Kidney tubule cell (primary cell): ENCODE measurements around the gene ERO1A.
"Not testable (repeated sequence)": the region's sequence is repeated elsewhere in the genome, so short reads cannot be mapped to it uniquely, and the experiment has no call there.

Source experiments
- DNase-seq: peaks from one replicate; pipeline ENCODE4 v3.0.0-alpha.2; 2018; ENCODE audit warnings: low spot score

Gene ERO1A, protein sequence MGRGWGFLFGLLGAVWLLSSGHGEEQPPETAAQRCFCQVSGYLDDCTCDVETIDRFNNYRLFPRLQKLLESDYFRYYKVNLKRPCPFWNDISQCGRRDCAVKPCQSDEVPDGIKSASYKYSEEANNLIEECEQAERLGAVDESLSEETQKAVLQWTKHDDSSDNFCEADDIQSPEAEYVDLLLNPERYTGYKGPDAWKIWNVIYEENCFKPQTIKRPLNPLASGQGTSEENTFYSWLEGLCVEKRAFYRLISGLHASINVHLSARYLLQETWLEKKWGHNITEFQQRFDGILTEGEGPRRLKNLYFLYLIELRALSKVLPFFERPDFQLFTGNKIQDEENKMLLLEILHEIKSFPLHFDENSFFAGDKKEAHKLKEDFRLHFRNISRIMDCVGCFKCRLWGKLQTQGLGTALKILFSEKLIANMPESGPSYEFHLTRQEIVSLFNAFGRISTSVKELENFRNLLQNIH

DNA sequence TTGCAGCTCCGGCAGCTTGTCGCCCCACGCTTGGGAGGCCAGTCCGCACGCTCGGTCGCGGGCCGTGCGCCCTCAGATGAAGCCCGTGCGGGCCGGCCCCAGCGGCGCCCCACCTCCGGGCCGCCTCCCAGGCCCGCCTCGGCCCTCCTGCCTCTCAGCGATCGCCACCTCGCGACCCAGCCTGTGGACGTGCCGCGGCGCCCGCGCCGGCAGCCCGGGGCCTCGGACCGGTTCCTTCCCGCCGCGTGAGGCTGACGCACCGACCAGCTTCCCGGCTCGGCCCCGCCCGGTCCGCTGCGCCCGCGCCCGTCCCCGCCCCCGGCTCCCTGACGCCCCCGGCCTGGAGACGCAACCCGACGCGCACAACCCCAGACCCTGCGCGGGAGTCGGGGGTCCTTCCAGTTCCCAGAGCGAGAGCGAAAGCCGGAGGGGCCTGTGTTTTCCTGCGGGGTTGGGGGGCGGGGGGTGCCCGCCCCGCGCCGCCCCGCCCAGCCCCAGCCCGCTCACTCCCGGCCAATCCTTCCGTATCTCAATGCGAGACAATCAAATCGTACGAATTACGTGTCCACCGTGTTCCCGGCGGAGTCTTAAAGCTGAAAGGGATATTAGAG lies at the start of gene ERO1A:
Gene ERO1A, minus strand, starts transcription at position 78 of the 611 bp plus-strand sequence. Its CDS starts 77 bp downstream, at position 1.
- peak; percentile 90 for DNase-seq

DNA sequence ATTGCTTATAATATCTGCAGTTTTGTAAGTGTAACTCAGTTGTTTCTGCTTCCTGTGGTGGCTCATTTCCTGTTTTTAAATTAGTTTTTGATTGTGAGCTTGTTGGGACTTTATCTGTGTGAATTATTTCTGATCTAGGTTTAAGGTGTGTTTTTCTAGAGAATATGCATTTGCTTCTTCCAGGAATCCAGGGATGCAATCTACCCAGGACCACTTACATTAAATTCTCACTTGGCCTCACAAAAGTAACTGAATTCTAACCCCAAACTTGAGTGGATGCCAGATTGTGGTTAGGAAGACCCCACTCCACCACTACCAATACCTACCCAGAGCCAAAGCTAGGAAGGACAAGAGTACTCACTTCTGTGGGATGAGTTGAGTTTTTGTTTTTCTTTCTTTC lies 46.5 kb upstream of the ERO1A start:
- no peak for DNase-seq

DNA sequence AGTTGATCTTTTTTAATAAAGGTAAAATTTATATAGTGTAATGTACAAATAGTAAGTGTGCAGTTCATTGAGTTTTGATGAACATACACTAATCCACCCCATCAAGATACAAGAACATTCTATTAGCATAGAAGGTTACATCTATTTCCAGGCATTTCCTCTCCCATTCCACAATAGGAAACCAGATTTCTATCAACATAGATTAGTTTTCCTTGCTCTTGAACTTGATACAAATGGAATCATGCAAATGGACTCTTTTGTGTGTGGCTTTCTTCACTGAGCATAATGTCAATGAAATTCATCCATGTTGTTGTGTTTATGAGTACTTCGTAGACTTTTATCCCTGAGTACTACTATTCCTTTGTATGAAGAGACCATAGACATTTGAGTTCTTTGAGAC lies 45.4 kb upstream of the ERO1A start:
- DNase-seq: no peak

DNA sequence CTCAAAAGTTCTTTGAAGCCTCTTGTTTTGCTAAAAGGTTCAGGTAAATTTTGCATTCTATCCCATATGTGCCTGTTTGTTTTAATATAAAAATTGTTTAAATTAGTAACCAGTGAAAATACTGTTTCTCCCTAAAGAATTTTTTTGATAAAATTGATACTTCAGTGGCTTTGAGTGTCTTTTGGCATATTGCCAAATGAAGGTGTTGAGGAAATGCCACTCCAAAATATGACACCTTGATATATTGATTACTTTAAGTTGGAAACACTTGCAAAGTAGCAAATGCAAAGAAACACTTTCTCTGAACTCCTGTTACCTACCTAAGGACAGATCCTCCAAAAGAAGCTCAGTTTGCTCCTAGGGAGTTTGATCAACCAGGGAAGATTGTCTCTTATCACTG lies 43.1 kb upstream of the ERO1A start:
- no peak for DNase-seq

DNA sequence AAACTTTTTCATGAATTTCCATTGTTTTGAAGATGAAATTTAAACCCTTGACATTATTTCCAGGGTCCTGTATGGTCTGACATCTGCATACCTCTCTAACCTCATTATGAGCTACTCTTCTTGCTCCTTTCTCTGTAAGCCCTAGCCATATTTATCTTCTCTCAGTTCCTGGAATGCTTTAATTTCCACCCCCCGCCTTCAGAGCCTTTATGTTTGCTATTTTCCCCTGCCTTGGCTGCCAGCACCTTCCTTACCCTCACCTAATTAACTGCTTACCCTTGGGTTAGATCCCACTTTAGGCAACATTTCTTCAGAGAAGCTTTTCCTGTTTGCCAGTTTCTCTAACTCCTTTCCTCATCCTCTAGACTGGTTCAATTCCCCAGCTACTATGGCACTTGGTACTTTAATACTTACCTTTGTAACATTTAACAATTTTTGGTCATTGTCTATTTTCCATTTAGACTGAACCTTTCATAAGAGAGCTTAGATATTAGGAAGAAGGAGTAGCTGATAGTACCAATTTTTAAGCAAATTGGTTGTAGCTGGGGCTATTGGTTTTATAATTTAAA lies 40.6 kb upstream of the ERO1A start:
- no peak for DNase-seq

DNA sequence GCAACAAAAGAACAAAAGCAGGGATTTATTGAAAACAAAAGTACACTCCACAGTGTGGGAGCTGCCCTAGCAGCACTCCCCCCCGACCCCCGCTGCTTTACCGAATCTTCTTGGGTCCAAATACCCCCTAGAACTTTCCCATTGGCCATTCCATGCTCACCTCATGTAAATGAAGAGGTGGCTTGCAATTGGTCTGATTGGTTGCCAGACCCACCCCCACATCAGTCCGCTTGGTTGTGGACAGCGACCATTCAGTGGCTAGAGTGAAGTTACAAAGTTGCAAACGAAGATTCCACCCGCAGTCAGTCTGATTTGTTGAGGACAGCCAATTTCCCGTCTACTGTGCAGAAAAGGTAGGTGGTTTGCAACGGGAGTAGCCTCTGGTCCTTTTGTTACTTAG lies 38.5 kb upstream of the ERO1A start:
- no peak for DNase-seq

DNA sequence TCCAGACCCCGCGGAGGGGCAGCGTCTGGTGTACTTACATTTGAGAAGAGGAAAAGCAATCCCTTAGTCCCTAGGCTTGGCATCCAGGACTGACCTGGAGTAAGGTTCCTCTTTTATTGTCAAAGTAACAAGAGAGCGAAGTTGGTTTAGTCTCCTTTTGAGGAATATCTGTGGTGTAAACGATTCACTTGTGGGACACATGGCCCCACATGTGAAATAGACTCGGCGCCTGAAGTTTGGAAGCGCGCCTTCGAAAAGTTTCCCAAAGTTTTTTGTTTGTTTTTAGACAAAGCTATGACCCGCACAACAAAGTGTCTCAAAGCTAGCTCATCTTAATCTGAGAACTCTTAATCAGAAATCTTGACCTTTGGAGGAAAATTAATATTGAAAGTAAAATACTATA lies 35.4 kb upstream of the ERO1A start:
- no peak for DNase-seq

DNA sequence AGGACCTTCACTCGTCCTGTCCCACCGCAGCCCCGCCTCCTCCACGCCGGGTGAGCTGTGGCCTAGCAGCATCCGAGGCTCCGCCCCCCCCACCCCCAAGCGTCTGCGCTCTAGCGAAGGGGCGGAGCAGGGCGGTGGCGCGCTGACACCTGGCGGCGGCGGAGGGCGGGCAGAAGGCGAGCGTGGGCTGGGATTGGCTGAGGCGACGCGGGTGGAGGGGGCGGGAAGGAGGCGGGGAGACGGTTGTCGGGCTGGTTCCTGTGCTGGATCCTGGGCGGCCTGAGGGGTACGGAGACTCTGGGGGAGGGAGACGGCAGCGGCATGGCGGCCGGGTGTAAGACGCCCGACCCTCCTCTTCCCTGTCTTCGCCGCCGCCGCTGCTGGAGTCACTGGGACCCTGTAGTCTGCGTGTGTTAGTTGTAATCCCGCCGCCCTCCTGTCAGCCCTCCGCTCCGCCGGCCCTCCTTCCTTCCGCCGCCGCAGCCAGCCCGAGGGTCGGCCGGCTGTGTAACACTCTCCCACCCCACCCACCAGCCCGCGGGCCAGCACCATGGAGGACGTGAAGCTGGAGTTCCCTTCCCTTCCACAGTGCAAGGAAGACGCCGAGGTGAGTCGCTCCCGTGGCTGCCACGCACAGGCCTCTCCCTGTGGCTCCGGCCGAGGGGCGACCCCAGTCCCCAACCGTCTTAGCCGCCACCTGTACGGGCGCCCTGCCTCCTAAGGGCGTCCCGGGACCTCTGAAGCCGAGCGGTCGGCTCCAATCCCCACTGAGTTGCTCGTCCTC lies 34.8 kb upstream of the ERO1A start, which contains the start of gene STYX:
Gene STYX, plus strand, starts transcription at position 242 of the 784 bp plus-strand sequence. Its CDS starts 309 bp downstream, at position 551.
- DNase-seq: peak; percentile 98

DNA sequence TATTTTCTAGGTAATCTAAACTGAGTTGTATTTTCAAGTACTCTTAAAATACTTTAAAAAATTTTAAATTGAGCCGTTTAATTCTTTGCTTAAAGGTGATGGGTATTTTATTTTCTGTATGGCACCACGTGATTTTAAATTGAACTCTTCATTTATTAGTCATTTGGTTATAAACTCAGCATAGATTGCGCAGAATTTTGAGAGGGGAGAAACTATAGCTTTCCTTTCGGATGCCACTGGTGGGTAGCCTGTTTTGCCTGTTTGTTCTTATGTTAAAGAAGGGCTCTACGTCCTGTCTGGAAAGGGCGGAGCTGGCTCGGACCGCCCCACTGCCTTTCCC lies 34.2 kb upstream of the ERO1A start:
- DNase-seq: no peak

DNA sequence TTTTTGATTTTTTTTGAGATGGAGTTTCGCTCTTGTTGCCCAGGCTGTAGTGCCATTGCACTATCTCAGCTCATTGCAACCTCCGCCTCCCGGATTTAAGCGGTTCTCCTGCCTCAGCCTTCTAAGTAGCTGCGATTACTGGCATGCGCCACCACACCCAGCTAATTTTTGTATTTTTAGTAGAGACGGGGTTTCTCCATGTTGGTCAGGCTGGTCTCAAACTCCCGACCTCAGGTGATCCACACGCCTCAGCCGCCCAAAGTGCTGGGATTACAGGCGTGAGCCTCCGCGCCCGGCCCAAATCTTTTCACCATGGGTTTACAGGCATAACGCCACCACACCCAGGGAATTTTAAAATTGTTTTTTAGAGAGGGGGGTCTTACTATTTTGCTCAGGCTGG lies 33.7 kb upstream of the ERO1A start:
- not testable (repeated sequence) for DNase-seq

DNA sequence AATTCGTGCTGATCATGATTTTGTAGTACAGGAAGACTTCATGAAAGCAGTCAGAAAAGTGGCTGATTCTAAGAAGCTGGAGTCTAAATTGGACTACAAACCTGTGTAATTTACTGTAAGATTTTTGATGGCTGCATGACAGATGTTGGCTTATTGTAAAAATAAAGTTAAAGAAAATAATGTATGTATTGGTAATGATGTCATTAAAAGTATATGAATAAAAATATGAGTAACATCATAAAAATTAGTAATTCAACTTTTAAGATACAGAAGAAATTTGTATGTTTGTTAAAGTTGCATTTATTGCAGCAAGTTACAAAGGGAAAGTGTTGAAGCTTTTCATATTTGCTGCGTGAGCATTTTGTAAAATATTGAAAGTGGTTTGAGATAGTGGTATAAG lies 32.2 kb upstream of the ERO1A start:
- not testable (repeated sequence) for DNase-seq

DNA sequence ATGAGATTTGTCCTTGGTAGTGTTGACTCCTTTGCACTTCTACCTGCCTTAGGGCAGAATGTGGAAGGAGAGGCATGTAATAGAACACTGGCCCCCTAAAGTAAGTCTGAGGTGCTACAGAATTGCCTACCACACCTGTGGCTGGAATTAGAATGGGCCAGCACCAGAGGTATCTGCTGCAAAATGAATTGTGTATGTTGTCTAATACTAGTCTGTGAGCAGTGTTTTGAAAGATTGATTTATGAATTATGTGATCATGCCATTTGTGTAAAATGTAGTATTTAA lies 28.9 kb upstream of the ERO1A start:
- DNase-seq: no peak

DNA sequence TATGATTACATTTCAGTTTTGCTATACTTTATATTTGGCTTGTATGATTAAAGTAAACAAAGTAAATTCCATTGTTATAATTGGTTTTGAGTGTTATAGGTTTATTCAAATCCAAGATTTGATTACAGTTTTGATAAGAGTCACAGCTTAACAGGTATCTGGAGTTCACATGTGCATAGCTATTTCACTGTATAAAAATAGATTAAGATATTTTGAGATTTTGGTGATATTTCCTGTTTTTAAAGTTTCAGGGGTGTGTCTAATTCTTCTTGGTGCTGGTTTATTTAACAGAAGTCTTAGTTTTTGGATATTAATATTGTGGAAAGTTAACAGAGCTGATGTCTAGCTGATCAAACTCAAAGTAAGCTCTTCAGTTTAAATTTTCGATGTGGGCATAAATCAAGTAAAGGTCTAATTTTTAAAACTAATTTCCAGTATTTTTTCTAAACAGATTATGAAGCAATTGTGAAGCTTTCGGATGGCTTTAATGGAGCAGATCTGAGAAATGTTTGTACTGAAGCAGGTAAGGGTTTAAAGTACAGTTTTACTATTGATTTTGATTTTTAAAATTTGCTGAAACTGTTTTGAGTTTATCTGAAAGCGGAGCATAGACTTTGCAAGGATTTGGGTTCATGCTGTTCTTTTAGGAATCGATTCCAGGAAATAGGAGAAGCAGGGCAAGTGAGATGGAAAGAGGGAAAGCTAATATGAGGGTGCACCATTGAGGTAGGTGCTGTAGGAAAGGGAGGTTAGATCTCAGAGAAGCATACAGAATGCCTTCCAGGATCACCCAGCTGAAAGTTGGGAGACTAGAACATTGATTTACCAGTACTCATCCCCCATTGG lies 28.4 kb upstream of the ERO1A start:
- no peak for DNase-seq

DNA sequence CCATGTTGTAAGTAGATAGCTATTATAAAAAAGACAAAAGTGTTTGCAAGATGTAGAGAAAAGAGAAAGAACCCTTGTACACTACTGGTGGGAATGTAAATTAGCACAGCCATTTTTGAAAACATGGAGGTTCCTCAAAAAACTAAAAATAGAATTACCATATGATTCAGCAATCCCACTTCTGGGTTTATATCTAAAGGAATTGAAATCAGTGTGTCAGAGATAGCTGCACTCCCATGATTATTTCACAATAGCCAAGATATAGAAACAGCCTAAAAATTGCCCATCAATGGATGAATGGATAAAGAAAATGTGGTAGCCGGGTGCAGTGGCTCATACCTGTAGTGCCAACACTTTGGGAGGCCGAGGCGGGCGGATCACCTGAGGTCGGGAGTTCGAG lies 20.8 kb upstream of the ERO1A start:
- DNase-seq: no peak

DNA sequence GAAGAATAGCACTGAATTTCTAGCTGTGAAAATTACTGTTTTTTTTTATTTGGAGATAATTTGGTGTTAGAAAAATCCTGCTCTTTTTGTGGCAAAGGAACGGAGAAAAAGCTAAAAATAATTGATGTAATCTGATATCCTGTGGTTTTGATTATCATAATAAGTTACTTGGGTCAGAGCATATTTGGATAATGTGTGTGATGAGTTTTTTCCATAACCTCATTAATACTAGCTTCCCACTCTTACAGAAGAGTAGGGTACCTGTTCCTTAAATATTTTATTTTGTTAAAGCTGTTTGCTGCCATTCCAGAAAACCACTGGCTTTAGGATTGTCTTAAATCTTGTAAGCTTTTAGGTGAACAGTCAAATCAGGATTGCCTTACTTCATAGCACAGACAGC lies 16.3 kb upstream of the ERO1A start:
- DNase-seq: no peak

DNA sequence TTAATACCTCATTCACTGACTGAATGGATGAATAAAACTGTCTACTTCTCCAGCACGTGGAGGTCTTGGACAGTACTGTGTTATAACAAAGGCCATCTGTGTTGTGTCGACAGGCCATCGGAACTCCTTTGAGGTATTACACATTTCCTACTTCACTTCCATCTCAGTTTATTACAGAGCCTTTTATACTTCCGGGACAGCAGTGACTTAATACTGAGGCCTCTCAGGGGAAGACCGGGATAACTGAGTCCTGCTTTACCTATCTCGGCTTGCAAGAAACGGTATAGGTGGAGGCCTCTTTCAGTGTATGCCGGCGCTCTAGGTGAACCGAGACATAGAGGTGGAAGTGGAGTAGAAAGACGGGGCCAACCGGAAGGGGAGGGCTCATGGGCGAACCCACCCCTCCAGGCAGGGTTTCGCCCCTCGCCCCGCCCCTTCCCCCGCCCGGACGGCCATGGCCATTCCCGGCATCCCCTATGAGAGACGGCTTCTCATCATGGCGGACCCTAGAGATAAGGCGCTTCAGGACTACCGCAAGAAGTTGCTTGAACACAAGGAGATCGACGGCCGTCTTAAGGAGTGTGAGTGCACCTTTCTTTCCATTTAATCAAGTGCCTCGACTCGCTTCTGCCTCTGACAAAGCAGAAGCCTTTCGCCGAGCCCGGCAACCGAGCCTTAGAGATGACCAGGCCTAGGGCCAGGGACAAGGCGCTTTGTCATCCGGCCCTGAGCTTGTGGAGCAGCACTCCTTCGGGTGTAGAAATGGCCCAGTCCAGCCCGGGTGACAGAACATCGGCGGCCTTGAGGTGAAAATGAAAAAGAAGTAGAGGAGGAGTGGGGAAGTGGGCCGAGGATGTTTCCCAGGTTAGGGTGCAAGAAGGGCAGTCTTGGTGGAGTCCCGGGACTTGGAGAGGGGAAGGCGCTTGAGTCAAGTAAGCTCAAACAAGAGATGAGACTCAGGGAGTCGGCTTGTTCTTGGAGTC lies 11.7 kb upstream of the ERO1A start, which contains the start of gene PSMC6:
Gene PSMC6, plus strand, starts transcription at position 477 of the 983 bp plus-strand sequence. Its CDS starts 20 bp downstream, at position 497.
- peak; percentile 91 for DNase-seq

DNA sequence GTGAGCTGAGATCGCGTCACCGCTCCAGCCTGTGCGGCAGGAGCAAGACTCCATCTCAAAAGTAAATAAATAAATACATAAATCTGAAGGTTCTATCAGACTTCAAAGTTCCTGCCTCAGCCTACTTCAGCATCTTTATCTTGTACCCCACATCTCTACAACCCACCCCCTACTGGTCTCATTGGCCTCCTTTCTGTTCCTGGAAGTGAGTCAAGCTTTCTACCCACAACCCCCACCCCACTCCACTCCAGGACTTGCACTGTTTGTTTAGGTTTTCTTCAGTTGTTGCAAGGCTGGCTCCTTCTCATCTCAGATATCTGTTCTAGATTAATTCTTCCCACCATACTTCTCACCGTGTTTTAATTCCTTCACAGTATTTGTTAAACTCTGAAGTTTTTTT lies 10.9 kb upstream of the ERO1A start:
- DNase-seq: peak; percentile 40

DNA sequence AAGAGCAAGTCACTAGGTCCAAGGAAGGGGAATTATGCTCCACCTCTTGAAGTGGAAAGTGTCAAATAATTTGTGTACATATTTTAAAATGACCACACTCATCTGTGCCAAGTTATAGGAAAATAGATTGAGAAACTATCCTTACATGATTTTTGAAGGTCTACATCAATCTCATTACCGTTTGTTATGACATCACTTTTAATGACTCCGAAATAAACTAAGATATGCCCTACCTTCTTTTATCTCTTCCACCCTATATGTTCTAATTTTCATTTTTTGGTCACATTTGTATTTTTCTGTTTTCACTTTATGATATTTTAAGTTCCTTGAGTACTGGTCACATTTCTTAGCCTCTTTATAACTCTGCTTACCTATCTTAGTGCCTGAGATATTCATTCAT lies 8.3 kb upstream of the ERO1A start:
- no peak for DNase-seq

DNA sequence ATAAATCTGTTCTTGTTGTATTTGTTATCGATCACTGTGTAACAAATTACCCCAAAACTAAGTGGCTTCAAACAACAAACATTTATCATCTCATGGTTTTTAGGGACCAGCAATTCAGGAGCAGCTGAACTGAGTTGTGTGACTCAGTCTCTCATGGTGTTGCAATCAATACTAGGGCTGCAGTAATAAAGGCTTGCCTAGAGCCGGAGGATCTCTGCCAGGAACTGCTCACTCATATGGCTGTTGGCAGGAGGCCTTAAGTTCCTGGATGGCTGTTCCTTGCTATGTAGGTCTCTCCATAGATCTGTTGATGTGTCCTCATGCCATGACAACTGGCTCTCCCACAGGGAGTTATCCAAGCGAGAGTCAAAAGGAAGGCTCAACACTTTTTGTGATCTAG lies 7.9 kb upstream of the ERO1A start:
- DNase-seq: peak; percentile 82

DNA sequence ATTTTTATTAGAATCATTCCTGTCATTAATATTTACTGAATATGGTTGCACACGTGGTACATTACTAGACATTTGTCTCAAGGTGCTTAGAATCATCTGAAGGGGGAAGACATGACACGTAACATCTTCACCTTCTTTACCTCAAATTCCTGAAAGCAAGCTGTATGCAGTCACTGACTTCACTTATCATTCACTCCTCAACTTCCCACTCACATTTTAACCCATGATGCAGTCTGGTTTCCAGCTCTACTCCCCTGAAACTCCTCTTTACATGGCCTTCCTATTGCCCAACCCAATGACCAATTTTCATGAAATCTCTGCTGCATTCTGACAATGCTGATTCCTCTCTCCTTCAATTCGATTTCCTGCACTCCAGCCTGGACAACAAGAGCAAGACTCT lies 5.9 kb upstream of the ERO1A start:
- peak; percentile 83 for DNase-seq
